B cell (primary cell): ENCODE measurements around the gene FTL. TPM values are rescaled to one million over a fixed set of nuclear protein-coding genes. Genes with fewer than 3 reads are reported as not detected.

ENCODE experiments used
- ATAC-seq: fragments of 200-7000 bp; cut with Tn5 transposase; one replicate; pipeline ENCODE4 v1.10.0; 2021; ENCODE audit warnings: low read depth, mild to moderate bottlenecking, moderate number of reproducible peaks, moderate library complexity
- CTCF ChIA-PET: fragments of 350-600 bp; sonication (Branson Sonifier 250); formaldehyde crosslinking; loops from one replicate; lab custom pipeline; 2021; ENCODE audit warnings: antibody characterized with exemption, inconsistent platforms; lab: Charles Lee
- POLR2A ChIA-PET: fragments of 350-600 bp; sonication (Branson Sonifier 250); formaldehyde crosslinking; loops from one replicate; lab custom pipeline; 2021; ENCODE audit warnings: antibody characterized with exemption; lab: Charles Lee
- DNase-seq: peaks from one replicate; pipeline ENCODE4 v3.0.0; 2013
- H2AFZ ChIP-seq: 2 replicates; pipeline ENCODE4 v1.6.1; 2012; ENCODE audit warnings: mild to moderate bottlenecking, low read depth, low read length; ENCODE audit not compliant: insufficient read depth, poor library complexity, severe bottlenecking
- H3K27ac ChIP-seq, 2 donors: 1 replicate in 1 of 2; 2 replicates in 1 of 2; pipeline ENCODE4 v1.5.1; 2012 to 2013; ENCODE audit warnings: low read length in 2 of 2, mild to moderate bottlenecking in 2 of 2, moderate library complexity in 1 of 2
- H3K27me3 ChIP-seq, 4 experiments: fragments of 200-600 bp in 1 of 4; sonication (generic) in 1 of 4; replicated peaks in 1 of 4; 1 replicate in 2 of 4; 2 replicates in 2 of 4; pipeline versions ENCODE4 v1.6.1 to v1.7.0; 2013 to 2016; ENCODE audit warnings: low read length in 3 of 4, mild to moderate bottlenecking in 2 of 4, mixed read lengths in 1 of 4, moderate library complexity in 1 of 4; ENCODE audit not compliant: insufficient read depth in 4 of 4, control insufficient read depth in 3 of 4; ENCODE audit errors: control extremely low read depth in 1 of 4
- H3K36me3 ChIP-seq, 2 experiments: replicated peaks in 1 of 2; 1 replicate in 1 of 2; 2 replicates in 1 of 2; pipeline versions ENCODE4 v1.6.1 to v1.7.1; 2013; ENCODE audit warnings: low read length in 1 of 2; ENCODE audit not compliant: insufficient read depth in 2 of 2, control insufficient read depth in 1 of 2; ENCODE audit errors: control extremely low read depth in 1 of 2, extremely low read depth in 1 of 2
- H3K4me1 ChIP-seq, 2 donors: fragments of 200-600 bp in 1 of 2; sonication (generic) in 1 of 2; 1 replicate in 1 of 2; 2 replicates in 1 of 2; pipeline versions ENCODE4 v1.5.1 to v1.6.1; 2013 to 2017; ENCODE audit warnings: low read length in 2 of 2; ENCODE audit not compliant: control insufficient read depth in 2 of 2, insufficient read depth in 2 of 2
- H3K4me2 ChIP-seq: replicated peaks from 2 replicates; pipeline ENCODE3; 2012; ENCODE audit warnings: mild to moderate bottlenecking, low read depth, low read length; ENCODE audit not compliant: poor library complexity, severe bottlenecking
- H3K4me3 ChIP-seq, 5 experiments: fragments of 200-600 bp in 1 of 5; sonication (generic) in 1 of 5; 1 replicate in 3 of 5; 2 replicates in 2 of 5; pipeline versions ENCODE4 v1.5.1 to v1.7.0; 2011 to 2016; ENCODE audit warnings: low read length in 4 of 5, mild to moderate bottlenecking in 4 of 5, low read depth in 2 of 5, control low read depth in 1 of 5, moderate library complexity in 1 of 5; ENCODE audit not compliant: insufficient read depth in 1 of 5; ENCODE audit errors: control extremely low read depth in 1 of 5, extremely low read depth in 1 of 5
- H3K79me2 ChIP-seq: fragments of 200-600 bp; sonication (generic); one replicate; pipeline ENCODE4 v1.6.0; 2016; ENCODE audit warnings: low read length; ENCODE audit not compliant: control insufficient read depth, insufficient read depth
- H3K9ac ChIP-seq: fragments of 200-600 bp; sonication (generic); 2 replicates; pipeline ENCODE4 v1.6.1; 2017; ENCODE audit warnings: mild to moderate bottlenecking, low read length, moderate library complexity
- H3K9me3 ChIP-seq, 3 donors: one replicate each; pipeline versions ENCODE4 v1.6.1 to v1.7.1; 2013; ENCODE audit warnings: low read length in 2 of 3; ENCODE audit not compliant: control insufficient read depth in 2 of 3, insufficient read depth in 1 of 3; ENCODE audit errors: control extremely low read depth in 1 of 3
- H4K20me1 ChIP-seq: 2 replicates; pipeline ENCODE4 v1.6.0; 2012; ENCODE audit warnings: mild to moderate bottlenecking, low read length; ENCODE audit not compliant: insufficient read depth, control insufficient read depth, poor library complexity, severe bottlenecking
- H3K27ac Mint-ChIP-seq: one replicate; pipeline ENCODE4 v1.8.0; 2021; ENCODE audit warnings: mixed read lengths
- H3K27me3 Mint-ChIP-seq: one replicate; pipeline ENCODE4 v1.8.0; 2021; ENCODE audit warnings: mixed read lengths
- H3K4me1 Mint-ChIP-seq: one replicate; pipeline ENCODE4 v1.8.0; 2021; ENCODE audit warnings: mixed read lengths
- H3K4me3 Mint-ChIP-seq: one replicate; pipeline ENCODE4 v1.8.0; 2021; ENCODE audit warnings: mixed read lengths
- H3K9me3 Mint-ChIP-seq: one replicate; pipeline ENCODE4 v1.8.0; 2022; ENCODE audit warnings: mixed read lengths; ENCODE audit not compliant: insufficient read depth
- CTCF ChIP-seq: fragments of 200-600 bp; IDR thresholded peaks from one replicate; pipeline ENCODE4 v1.8.0; 2022; ENCODE audit warnings: antibody characterized with exemption, mild to moderate bottlenecking
- EZH2 ChIP-seq: IDR thresholded peaks from 2 replicates; pipeline ENCODE4 v1.6.1; 2012; ENCODE audit warnings: borderline replicate concordance, low read depth, mild to moderate bottlenecking, moderate library complexity, low read length; ENCODE audit not compliant: insufficient read depth, poor library complexity, severe bottlenecking
- WGBS: methylation state at CpG from one replicate; pipeline ENCODE4 v1.1.5; 2013; ENCODE audit warnings: missing lambda C conversion rate; ENCODE audit not compliant: insufficient coverage; 5-methylcytosine and 5-hydroxymethylcytosine counted together
- intact Hi-C: fragments of 100-400 bp; cut with micrococcal nuclease; formaldehyde crosslinking; loops from one replicate; pipeline ENCODE4 v1.10.0; 2022
- polyA plus RNA-seq: library from polyadenylated mRNA; depleted of rRNA; stranded (reverse); fragments of >200 nt; gene quantifications from 2 replicates; pipeline ENCODE4 v1.2.3, GENCODE V29; 2012
- total RNA-seq, 2 donors: library from RNA; stranded (reverse); fragments of 120-200 nt in 1 of 2; gene quantifications; 1 replicate in 1 of 2; 2 replicates in 1 of 2; pipeline versions ENCODE4 v1.2.3 to v1.2.4, GENCODE V29; 2013 to 2022

FTL gene
- total and polyA plus RNA-seq, 2 donors (not counting 1 experiment from before 2014, with no cell fraction given): 832 to 937 TPM

GRCh38 chr19:48993175-48994034 is 28.3 kb downstream of the FTL start, which contains the start of the genes GYS1 and RUVBL2:
Gene GYS1 (minus strand): TSS chr19:48993309. CDS start chr19:48993112, 197 bp downstream.
Gene RUVBL2 (plus strand): TSS chr19:48993887. CDS start chr19:48993912, 25 bp downstream.
- Histone ChIP-seq H3K27ac (peak within 1 kb of the TSS; percentile 77 to 89), H3K36me3 (peaks cover 0 to 6% of the 10 kb centered on the region in 2 experiments), H3K4me1 (peaks cover 15 to 27% of the 10 kb centered on the region in 2 donors), H4K20me1 (peaks cover 15% of the 10 kb centered on the region), H3K9ac (peak within 1 kb of the TSS; percentile 94), H3K4me3 (peak within 1 kb of the TSS; percentile 61 to 94 (median 79)), H3K27me3 (no peaks in the 10 kb centered on the region), H2AFZ (peak within 1 kb of the TSS; percentile 94), H3K9me3 (no peaks in the 10 kb centered on the region), H3K4me2 (peak within 1 kb of the TSS; percentile 99), H3K79me2 (peaks cover 69% of the 10 kb centered on the region)
- Mint-ChIP-seq H3K27ac (peak within 1 kb of the TSS; percentile 92), H3K9me3 (no peaks in the 10 kb centered on the region), H3K4me1 (peaks cover 34% of the 10 kb centered on the region), H3K4me3 (peak within 1 kb of the TSS; percentile 94), H3K27me3 (no peaks in the 10 kb centered on the region)
- peak; percentile 100 for DNase-seq
- TF ChIP-seq CTCF (peak; percentile 99), EZH2 (no peak)
- CTCF ChIA-PET: interaction anchor here (0.5 to 3.4 kb wide), 37 partner anchors 8 to 573 kb away, joined by 3 to 17 read pairs (median 4); partner anchors contain the start of genes DHDH, FTL, HSD17B14 and LIN7B
- POLR2A ChIA-PET: interaction anchor here (0.6 to 1.4 kb wide), 16 partner anchors 10 to 1250 kb away, joined by 3 to 17 read pairs (median 5); partner anchors contain the start of genes BAX, CA11, FTL and HSD17B14
- ATAC-seq: peak; percentile 91
- WGBS: under 1% methylated on average over 48 of the region's 56 CpGs
- intact Hi-C loops: loop anchor here (1.0 to 10.0 kb wide), 9 partner anchors 15 to 215 kb away; partner anchors contain the start of genes C19orf73, FTL, LIN7B and NUCB1
